Hypothalamus (tissue), 51 donors: Measurements from ENCODE around the gene COMMD9.
A peak's percentile ranks its signal among the peaks of the same experiment; 100 is the strongest.

ENCODE experiments used
- DNase-seq, 51 donors: peaks; one replicate each; lab custom pipeline; 2025; lab: John Stamatoyannopoulos, UW

Gene COMMD9

DNA sequence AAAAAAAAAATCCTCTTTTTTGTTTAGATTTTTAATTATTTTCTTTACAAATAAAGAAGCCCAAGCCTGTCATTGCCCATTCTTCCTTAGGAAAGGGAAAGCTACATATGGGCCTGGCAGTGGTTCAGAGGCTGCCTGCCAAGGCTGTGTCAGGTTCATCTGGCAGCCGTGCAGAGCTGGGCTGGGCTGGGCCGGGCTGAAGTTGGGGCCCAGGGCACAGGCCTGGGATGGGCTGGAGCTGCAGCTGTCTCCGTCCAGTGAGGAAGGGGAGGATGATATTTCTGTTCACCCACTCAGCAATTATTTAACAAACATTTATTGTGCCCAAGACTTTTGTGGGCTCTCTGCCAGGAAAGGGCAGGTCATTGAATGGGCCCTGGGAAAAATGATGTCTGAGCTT is 11.4 kb upstream of the COMMD9 start:
- DNase-seq: peak in 33 of 51 donors; percentile 9 to 75 (median 43)

DNA sequence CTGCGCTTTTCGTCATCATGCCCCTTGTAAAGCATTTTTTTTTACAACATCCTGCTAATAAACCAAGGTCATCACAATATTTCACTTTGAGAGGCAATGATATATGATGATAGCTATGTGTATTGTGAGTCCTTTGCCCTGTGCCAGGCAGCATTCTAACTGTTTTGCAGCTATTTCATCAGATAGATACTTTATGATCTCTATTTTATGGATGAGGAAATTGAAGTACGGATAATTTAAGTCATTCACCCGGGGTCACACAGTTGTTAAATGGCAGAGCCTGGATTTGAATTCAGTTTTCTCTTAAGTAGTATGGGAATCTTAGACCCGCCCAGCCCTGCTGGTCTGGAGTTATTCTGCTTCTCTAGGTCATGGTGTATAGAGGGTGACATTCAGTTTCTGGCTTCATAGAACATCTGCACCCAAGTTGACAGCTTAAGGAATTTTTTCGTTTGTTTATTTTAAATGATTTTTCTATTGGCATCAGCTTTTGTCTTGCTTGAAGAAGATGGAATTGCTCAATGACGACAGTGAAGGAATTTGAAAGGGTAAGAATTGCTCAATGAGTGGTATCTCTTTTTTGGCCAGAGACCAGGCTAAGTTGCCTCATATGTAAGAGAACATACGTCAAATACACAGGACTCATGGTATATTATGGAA is 7.8 kb upstream of the COMMD9 start:
- DNase-seq: peak in 1 of 51 donors; percentile 41

DNA sequence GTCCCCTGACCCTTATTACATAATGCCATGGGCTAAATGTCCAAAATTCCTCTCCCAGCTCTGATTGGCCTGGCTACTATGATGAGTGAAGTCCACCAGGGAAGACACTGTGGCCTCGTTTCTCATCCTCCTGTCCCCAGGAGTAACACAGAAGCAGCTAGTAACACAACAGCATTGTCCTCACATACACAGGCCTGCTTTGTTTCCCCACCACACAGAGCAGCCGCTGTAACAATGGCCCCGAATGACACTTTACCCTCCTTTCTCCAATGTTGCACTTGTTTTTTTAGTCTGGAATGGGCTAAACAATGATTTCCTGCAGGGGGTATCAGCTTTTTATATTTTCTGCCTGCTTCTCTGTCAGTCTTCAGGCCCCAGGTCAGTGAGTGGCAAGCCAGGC is 6.7 kb upstream of the COMMD9 start, which contains the start of gene PRR5L:
Gene PRR5L (plus strand): TSS at position 363 of the 400 bp plus-strand sequence. CDS start 104,834 bp downstream, outside the sequence.
- DNase-seq: peak in 35 of 51 donors; percentile 9 to 85 (median 48)

DNA sequence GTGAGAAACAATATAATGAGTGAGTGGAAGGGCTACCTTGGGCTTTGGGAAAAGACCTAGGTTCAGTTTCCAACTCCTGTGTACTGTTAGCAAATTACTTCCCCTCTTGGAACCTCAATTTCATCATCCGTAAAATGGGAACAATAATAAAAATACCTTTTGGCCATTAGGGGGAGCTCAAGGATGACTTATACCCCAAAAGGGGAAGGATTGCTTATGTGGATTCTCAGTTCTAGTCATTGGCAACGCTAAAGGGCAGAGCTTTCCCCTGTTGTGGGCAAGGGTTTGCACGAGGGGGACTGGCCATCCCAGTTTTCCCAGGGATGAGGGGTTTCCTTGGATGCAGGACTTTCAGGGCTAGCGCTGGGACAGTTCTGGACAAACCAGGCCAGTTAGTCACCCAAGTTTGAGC is 3.1 kb upstream of the COMMD9 start:
- DNase-seq: peak in 1 of 51 donors; percentile 38

DNA sequence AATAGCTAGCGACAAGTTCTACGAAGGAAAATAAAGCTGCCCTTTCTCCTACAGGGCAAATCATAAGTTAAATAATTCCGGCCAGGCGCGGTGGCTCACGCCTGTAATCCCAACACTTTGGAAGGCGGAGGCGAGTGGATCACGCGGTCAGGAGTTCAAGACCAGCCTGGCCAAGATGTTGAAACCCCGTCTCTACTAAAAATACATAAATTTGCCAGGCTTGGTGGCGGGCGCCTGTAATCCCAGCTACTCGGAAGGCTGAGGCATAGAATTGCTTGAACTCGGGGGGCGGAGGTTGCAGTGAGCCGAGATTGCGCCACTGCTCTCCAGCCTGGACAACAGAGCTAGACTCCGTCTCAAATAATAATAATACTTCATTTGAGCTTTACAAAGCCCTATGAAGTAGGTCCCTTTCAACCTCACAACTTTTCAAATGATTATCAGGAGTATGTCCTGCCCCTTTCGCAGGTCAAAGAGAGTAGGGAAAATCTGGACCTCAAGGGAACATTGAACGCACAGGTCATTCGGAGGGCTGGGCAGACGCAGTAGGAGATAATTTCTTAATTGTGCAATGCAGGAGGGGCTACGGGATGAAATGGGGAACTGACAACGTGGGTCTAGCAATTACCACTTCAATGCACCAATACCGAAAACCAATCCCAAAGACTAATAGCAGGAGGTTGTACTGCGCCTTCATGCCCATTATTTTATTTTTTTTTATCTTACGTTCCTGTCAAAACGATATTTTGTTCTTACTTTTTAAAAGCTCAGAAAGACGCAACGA is 590 bp downstream of the COMMD9 start:
- DNase-seq: peak in 1 of 51 donors; percentile 46

DNA sequence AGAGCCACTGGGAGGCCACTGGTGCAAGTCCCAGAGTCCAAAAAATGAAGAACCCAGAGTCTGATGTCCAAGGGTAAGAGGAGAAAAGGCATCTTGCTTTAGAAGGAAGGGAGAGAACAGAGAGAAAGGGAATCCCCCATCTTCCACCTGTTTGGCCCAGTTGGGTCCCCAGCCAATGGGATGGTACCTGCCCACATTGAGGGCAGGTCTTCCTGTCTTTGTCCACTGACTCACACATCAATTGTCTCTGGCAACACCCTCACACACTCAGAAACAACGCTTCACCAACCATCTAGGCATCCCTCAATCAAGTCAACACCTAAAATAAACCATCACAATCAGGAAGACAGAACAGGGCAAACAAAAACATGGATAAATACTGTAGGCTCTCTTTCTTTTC is 6.3 kb downstream of the COMMD9 start:
- DNase-seq: no peak

DNA sequence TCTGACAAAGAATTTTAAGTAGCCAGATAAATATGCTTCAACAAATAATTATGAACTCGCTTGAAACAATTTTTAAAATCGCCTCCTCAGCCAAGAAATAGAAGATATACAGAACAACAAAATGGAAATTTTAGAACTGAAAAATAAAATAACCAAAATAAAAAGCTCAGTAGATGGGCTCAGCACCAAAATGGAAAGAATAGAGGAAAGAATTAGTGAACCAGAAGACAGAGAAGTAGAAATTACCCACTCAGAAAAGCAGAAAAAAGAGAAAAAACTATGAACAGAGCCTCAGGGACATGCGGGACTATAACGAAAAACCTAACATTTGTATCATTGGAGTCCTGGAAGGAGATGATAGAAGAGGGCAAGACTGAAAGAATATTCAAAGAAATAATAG is 7.4 kb downstream of the COMMD9 start:
- no peak for DNase-seq

DNA sequence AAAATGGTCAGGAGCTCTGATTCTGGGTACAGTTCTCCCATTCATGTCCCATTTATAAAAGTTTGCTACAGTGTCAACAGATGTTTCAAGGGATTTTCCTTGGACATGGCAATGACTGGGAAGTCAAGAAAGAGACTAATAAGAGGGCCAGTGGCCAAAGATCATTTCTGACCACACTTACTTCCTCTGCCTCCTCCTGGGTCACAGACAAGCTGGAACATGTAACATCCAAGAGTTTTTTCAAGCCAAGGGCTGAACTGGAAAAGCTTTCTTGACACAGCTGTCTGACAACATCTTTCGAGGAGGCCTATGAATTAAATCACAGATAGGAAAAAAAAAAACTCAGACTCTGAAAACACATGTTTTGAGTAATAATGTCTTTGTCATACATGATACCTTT is 8.7 kb downstream of the COMMD9 start:
- DNase-seq: no peak

DNA sequence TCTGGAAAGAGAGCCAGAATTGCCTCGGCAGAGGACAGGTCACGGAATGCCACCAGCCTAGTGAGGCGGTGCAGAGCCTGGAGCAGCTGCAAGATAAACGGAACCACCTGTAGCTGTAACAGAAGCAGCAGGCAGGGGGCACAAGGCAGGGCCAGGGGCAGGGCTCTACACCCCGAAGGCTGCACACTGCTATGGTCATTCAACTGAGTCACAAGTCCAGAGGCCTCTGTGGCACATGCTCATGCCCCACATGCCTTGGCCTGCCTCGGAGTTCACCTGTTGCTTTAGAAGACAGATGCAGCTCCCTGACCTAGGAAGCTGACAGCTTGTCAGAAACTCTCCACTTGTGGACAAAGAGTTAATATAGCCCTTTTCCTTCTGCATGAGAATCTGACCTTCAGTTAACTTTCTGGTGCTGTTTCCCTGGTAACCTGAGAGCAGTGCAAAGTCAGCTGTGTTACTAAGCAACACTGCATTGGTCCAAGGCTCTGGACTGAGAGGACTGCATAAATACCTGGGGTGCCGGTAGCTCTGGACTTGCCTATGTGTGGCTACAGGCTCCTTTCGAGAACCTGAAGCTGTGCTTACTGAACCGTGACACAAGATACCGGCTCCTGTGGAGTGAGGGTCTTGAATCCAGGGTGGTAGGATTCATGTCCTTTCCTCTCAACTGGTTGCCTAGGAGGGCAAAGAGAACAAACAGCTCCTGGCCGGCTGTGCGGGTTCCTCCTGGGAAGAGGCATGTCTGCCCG is 10.5 kb downstream of the COMMD9 start:
- peak in 22 of 51 donors; percentile 6 to 73 (median 44) for DNase-seq

DNA sequence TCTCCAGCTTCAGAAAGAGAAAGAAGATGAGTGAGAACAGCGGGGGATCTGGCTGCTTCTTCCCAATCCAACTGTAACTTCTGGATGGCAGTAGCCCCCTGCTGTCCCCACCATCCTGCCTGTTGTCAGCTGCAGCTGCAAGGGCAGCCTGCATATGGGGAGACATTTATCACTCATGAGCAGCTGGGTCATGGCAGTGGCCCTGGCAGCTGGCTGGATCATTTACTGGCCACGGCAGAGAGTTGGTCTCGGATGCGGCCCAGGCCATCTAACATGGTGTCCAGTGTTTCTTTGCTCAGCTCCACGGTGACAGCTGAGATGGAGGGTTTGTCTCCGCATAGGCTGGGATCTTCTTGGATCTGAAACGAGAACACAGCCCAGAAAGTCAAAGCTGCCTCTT is 14.8 kb downstream of the COMMD9 start:
- DNase-seq: no peak

DNA sequence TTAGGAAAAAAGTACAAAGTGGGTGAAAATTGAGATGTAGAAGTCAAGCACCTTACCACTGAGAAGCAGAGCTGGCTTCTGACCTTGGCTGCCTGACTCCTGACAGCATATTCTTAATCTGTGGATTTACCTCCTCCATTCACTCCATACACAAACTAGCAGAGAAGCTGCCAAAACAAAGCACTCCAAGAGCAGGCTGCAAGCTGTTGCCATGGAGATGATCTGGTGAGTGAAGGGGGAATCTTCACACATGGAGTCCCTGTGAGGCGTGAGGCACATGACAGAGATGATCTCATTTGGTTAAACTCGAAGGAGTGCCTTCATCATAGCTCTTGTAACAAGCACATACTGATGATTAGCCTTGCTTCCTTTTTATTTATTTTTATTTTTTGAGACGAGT is 16.1 kb downstream of the COMMD9 start:
- peak in 11 of 51 donors; percentile 6 to 47 (median 18) for DNase-seq

DNA sequence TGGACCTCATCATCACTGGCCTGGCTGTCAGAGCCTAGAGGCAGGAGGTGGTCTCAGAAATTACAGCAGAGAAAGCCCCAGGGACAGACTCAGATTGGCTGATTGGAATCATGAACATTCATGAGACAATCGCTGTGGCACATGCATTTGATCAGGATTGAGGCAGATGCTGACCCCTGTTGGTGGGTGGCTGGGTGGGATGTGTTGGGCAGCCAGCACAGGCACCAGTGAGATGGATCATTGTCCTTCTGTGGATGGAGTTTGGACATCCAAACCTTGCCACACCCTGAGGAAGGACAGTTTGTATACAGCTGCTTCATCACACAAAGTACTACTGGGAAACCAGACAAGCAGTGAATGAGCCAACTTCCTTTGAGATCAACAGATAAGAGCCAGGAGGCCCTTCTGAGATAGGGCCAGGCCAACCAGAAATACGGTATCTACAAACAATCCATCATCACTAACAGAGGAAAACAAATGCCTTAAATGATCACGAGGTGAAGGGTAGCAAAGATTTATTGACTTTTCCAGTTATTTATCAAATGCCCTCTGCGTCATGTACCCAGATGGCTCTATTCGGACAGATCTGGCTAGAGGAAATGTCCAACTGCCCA is 17.3 kb downstream of the COMMD9 start:
- DNase-seq: no peak

DNA sequence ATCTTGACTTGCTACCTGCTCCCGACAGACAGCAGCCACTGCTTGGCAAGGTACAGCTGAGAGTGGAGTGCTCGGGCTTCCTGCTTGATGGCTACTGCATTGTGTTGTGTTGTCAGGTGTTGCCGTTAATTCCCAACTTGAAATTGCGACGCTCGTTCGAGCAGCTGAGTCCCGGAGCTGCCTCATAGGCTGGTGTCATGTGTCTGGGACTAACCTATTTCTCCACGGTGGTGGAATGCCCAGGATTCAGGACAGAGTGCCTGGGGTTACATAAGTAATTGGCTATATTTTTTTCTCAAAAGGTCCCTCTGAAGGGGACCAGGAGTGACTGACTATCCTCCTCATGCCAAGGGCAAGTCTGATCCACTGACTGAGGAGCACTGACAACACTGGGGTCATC is 18.5 kb downstream of the COMMD9 start:
- no peak for DNase-seq

DNA sequence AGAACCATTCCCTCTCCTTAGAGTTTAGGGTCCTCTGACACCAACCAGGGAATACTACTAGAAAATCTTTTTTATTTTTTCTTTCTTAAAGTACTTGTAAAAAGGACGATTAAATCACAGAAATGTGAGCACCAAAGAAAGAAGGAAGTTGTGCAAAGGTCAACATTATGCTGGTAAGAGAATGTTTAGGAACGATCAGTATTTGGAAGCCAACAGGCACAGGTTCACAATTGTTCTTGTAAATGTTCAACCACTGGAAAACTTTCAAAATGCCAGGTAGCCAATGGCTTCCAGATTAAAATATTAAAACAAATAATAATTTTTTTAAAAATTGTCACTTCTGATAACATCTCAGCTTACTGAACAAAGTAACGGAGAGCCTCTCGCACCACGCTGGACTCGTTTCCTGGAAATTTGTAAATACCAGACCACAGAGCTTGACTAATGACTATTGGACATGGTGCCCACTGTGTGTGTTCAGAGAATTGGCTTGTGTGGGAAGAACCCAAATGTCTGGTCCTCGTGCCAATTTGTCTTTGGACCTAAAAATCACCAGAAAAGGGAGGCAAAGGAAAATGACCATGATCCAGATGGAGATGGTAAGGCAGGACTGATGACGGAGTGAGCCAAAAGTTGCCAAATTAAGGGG is 20.8 kb downstream of the COMMD9 start:
- no peak for DNase-seq

DNA sequence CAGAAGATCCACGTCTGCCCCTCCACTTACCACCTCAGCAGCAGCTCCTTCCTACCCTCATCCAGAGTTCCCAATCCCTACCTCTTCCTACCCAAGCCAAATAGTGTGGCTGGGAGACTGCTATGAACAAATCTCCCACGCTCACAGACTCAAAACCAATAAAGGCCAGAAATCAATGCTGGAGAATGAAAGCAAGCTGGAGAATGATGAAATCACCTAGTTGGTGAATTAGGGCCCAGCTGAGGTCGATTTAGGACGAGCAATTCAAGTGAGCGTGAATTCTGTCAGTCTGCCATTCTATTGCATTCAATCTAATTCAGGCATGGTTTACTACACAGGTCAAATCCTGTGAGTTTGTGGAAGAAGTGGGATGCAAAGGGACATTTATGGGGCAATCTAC is 22.5 kb downstream of the COMMD9 start:
- no peak for DNase-seq

DNA sequence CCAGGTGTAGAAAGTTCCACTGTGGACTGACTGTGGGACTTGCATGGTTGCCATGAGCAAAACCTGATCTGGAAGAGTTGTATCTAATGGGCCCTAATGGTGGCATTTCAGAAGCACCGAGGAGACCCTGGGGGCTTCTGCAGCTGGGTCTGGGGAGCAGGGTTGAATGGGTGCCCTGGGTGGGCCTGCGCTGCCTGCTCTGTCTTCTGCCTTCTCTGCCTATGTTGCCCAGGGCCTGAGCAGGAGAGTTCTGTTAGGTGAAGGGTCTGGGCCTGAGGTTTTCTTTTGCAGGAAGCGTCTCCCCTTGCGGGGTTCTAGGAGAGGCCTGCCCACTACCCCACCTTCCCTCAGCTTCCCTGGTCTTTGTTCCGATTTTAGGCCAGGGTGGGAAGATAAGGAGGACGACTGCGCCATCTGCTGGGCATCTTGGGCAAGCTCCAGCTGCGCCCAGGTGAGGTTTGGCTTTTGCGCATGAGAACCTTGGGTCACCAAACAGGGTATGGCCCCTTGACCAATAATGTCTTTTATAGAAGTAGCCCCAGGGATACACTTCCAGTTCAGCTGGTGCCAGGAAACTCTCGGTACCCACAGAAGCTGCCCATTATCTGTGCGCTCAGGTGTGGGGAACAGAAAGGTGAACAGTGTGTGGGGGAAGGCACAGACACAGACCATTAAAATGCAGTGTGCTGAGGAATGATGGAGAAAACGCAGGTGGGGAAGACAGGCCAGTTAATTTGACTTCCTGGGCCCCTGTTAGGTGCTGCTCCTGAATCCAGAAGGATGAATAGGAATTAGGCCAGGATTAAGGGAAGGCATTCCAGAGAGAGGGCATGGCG is 23.2 kb downstream of the COMMD9 start:
- DNase-seq: peak in 20 of 51 donors; percentile 11 to 39 (median 18)

DNA sequence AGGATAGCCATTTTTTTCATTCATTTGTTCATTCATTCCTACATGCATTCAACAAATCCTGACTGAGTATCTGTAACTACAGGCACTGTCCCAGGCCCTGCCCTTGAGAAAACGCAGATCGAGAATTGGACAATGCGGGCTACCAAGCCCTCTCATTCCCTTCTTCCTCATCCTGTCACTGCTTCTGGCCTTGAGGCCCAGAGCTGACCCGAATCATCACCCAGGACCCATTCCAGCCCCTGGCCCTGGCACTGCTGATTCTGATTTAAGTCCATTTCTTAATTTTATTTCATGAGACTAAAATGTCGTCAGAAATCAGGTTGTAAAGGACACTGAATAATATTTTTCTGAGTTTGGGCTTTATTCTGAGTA is 24.3 kb downstream of the COMMD9 start:
- no peak for DNase-seq

DNA sequence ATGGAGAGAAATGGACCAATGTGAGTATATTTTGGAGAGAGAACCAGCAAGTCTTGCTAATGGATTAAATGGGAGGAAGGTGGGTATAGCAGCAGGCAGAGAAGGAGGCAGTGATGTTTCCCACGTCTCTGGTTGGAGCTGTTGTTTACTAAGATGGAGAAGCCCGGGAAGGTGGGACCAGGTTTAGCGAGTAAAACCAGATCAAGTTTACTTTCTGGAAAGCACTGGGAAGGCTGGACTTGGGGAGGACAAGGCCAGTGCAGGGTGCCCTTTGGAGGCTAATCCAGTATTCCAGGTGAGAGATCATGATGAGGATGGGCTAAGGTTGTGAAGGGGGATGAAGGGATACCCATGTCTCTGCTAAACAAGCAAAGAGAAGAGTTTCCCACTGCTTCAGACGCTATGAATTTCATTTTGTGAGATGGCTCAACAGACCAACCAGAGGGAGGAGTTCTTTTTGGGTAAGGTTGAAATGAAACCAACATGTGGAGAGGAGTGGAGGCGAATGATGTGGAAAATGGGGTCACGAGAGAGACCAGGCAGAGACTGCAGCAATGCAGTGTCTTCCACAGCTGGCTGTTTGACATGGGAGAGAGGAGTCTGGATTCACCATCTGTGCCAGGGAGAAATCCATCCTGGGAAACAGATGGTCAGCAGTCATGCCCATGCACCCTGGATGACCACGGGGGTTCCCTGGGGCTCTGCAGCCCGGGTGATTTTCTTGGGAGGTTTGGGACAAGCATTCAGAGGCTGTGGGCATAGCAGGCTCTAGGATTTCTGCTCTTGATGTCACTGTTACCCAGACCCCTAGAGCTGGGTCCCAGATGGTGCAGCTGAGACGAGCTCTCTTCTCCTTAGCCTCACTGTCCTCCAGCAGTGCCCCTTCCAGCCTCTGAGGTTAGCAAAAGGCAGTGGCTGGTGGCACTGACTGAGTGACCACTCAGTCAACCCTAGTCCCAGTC is 24.9 kb downstream of the COMMD9 start:
- no peak for DNase-seq
